CD4-positive, alpha-beta T cell treated with Interleukin-4 for 4 hours (primary cell): ENCODE data around the gene GAS5.
"Not testable (repeated sequence)": the region's sequence is repeated elsewhere in the genome, so short reads cannot be mapped to it uniquely, and the experiment has no call there.

ENCODE experiments used
- DNase-seq: peaks from one replicate; pipeline ENCODE4 v3.0.0-alpha.2; 2020

The GAS5 gene

GRCh38 chr1:173868266-173869020 is 654 bp upstream of the GAS5 start, which contains the start of gene ZBTB37:
Gene ZBTB37, plus strand, starts transcription at chr1:173868380. Its CDS starts 1,846 bp downstream, at chr1:173870226.
- peak; percentile 96 for DNase-seq

- DNase-seq = no peak
These were observed 542 bp downstream of the GAS5 start for GRCh38 chr1:173867141-173867752.

- DNase-seq = no peak
These were observed 1.2 kb downstream of the GAS5 start for GRCh38 chr1:173866413-173867115.

GRCh38 chr1:173865468-173866164 is 2.2 kb downstream of the GAS5 start:
- DNase-seq = no peak

GRCh38 chr1:173864179-173864867 is 3.5 kb downstream of the GAS5 start:
- peak; percentile 64 for DNase-seq

- no peak for DNase-seq
These were observed 4.3 kb downstream of the GAS5 start for GRCh38 chr1:173863224-173864161.

- DNase-seq = no peak
These were observed 5.0 kb downstream of the GAS5 start for GRCh38 chr1:173862769-173863223.

GRCh38 chr1:173862146-173862768 is 5.5 kb downstream of the GAS5 start:
- DNase-seq = not testable (repeated sequence)

GRCh38 chr1:173861731-173862145 is 6.1 kb downstream of the GAS5 start:
- no peak for DNase-seq

GRCh38 chr1:173860065-173860464 is 7.7 kb downstream of the GAS5 start:
- DNase-seq = no peak

- not testable (repeated sequence) for DNase-seq
These were observed 8.2 kb downstream of the GAS5 start for GRCh38 chr1:173859547-173859946.

- no peak for DNase-seq
These were observed 10.3 kb downstream of the GAS5 start for GRCh38 chr1:173857363-173857917.

GRCh38 chr1:173856903-173857302 is 10.9 kb downstream of the GAS5 start:
- DNase-seq = no peak

GRCh38 chr1:173856014-173856413 is 11.8 kb downstream of the GAS5 start:
- no peak for DNase-seq

GRCh38 chr1:173853074-173853473 is 14.7 kb downstream of the GAS5 start:
- no peak for DNase-seq

- DNase-seq = no peak
These were observed 15.7 kb downstream of the GAS5 start for GRCh38 chr1:173852105-173852504.

GRCh38 chr1:173832748-173833147 is 35.0 kb downstream of the GAS5 start:
- DNase-seq = no peak

GRCh38 chr1:173827611-173828010 is 40.2 kb downstream of the GAS5 start:
- DNase-seq = no peak

GRCh38 chr1:173824315-173825081 is 43.3 kb downstream of the GAS5 start, which contains the start of the genes CENPL and DARS2:
Gene CENPL, minus strand, starts transcription at chr1:173824883. Its CDS starts 13,584 bp downstream, at chr1:173811299.
Gene DARS2, plus strand, starts transcription at chr1:173824673. Its CDS starts 557 bp downstream, at chr1:173825230.
- DNase-seq = peak; percentile 94
